KMS-11 (cell line): ENCODE measurements around the gene RPP21.
A peak's percentile ranks its signal among the peaks of the same experiment; 100 is the strongest.

Experiments
- H2AFZ ChIP-seq: fragments of 200-600 bp; sonication (generic); 2 replicates; pipeline ENCODE4 v1.6.1; 2016; ENCODE audit warnings: antibody characterized with exemption, mixed run types, low read depth
- H3K27ac ChIP-seq: fragments of 200-600 bp; sonication (generic); 2 replicates; pipeline ENCODE4 v1.6.1; 2016; ENCODE audit warnings: mild to moderate bottlenecking, mixed run types
- H3K27me3 ChIP-seq: fragments of 200-600 bp; sonication (generic); 2 replicates; pipeline ENCODE4 v1.6.1; 2017; ENCODE audit warnings: mild to moderate bottlenecking, low read depth, mixed run types, moderate library complexity; ENCODE audit not compliant: insufficient read depth
- H3K36me3 ChIP-seq: fragments of 200-600 bp; sonication (generic); 2 replicates; pipeline ENCODE4 v1.6.1; 2017; ENCODE audit warnings: mild to moderate bottlenecking, mixed run types; ENCODE audit not compliant: insufficient read depth
- H3K4me1 ChIP-seq: fragments of 200-600 bp; sonication (generic); 2 replicates; pipeline ENCODE4 v1.6.1; 2016; ENCODE audit warnings: mild to moderate bottlenecking, low read depth, mixed run types; ENCODE audit not compliant: poor library complexity, severe bottlenecking
- H3K4me2 ChIP-seq: fragments of 200-600 bp; sonication (generic); 2 replicates; pipeline ENCODE4 v1.7.0; 2016; ENCODE audit warnings: mild to moderate bottlenecking, mixed run types
- H3K4me3 ChIP-seq: fragments of 200-600 bp; sonication (generic); IDR thresholded peaks from 2 replicates; pipeline ENCODE4 v1.6.1; 2017; ENCODE audit warnings: low read depth, low read length, mixed read lengths; ENCODE audit not compliant: insufficient read depth
- H3K79me2 ChIP-seq: fragments of 200-600 bp; sonication (generic); 2 replicates; pipeline ENCODE4 v1.6.1; 2016; ENCODE audit warnings: low read depth, mixed run types; ENCODE audit not compliant: insufficient read depth
- H3K9ac ChIP-seq: fragments of 200-600 bp; sonication (generic); 2 replicates; pipeline ENCODE4 v1.6.1; 2016; ENCODE audit warnings: mild to moderate bottlenecking, mixed run types
- H4K20me1 ChIP-seq: fragments of 200-600 bp; sonication (generic); 2 replicates; pipeline ENCODE4 v1.6.1; 2016; ENCODE audit warnings: mild to moderate bottlenecking, mixed run types; ENCODE audit not compliant: insufficient read depth
- TF ChIP-seq, protein P1 (sequence below): fragments of 200-600 bp; sonication (generic); conservative IDR thresholded peaks from 2 replicates; pipeline ENCODE4 v1.6.1; 2017; ENCODE audit warnings: low read depth, mild to moderate bottlenecking, antibody characterized with exemption, low read length, moderate library complexity, mixed read lengths

RPP21 gene

DNA sequence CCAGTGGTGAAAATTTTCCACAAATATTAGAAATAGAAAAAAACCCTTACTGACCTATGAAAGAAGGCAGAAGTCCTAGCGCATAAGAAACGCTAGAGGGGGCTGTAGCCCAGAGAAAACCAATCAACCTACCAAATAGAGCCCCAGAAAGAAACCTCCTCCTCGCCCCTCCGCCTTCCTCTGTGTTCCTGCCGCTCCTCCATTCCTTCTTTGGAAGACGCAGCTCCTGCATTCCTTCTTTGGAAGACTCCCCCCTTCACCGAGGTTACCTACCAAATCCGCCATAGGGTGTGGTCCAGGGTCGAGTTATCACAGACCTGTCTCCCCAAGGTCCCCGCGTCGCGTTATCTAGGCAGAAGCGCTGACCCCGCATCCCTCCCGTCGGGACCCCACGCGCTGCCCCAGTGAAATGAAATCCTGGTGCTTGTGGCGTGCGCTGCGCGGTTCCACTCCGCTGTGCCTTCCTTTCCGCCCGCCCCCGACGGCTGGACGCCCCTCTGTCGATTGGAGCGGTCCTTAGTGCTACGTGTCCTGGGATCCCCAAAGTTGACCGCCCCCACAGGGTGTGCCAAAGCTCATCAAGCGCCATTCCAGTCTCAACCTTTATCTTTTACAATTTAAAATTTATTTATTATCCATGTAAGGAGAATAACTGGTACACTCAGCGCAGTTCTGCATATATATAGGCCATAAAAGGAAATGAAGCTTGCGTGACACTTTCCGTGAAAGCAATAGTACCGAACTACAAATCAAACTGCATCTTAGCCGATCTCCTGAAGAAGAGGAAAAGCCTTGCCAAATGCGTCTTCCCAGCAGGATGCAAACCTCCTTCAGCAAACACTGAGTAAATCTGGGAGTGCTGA, 13.0 kb downstream of the RPP21 start:
- H3K4me3 ChIP-seq: no peak overlapping the region
- H3K27me3 ChIP-seq: no peaks in the 10 kb centered on the region
- H2AFZ ChIP-seq: no peak overlapping the region

DNA sequence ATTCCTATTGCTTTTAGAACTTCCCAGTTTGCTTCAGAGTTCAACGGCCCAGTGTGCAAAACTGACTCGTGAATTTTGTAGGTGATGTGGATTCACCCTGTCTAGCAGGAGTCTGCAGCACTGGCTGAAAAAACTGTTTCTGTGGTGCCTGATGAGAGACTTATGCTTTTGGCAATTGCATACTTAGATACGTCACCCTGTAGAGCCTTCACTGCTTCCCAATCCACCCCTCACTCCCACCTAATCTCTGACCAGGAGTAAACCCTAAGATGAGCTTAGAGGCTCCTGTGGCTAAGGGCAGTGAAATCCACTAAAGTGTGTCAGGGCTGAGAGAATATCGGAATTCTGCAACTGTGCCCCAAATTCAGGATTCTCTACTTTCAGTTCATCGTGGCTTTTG, 14.3 kb downstream of the RPP21 start:
- Histone ChIP-seq H4K20me1 (no peaks in the 10 kb centered on the region), H3K27me3 (no peaks in the 10 kb centered on the region), H3K79me2 (no peaks in the 10 kb centered on the region), H3K9ac (no peak overlapping the region), H3K4me3 (no peak overlapping the region), H3K4me1 (peaks cover 26% of the 10 kb centered on the region), H3K36me3 (no peaks in the 10 kb centered on the region), H3K4me2 (no peak overlapping the region), H3K27ac (no peak overlapping the region), H2AFZ (no peak overlapping the region)
- TF ChIP-seq, protein P1, sequence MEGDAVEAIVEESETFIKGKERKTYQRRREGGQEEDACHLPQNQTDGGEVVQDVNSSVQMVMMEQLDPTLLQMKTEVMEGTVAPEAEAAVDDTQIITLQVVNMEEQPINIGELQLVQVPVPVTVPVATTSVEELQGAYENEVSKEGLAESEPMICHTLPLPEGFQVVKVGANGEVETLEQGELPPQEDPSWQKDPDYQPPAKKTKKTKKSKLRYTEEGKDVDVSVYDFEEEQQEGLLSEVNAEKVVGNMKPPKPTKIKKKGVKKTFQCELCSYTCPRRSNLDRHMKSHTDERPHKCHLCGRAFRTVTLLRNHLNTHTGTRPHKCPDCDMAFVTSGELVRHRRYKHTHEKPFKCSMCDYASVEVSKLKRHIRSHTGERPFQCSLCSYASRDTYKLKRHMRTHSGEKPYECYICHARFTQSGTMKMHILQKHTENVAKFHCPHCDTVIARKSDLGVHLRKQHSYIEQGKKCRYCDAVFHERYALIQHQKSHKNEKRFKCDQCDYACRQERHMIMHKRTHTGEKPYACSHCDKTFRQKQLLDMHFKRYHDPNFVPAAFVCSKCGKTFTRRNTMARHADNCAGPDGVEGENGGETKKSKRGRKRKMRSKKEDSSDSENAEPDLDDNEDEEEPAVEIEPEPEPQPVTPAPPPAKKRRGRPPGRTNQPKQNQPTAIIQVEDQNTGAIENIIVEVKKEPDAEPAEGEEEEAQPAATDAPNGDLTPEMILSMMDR: no peak

More for the DNA sequence above, 13.0 kb downstream of the RPP21 start:
- TF ChIP-seq, protein P1: peak; percentile 67
- no peak overlapping the region for H3K9ac ChIP-seq
- no peaks in the 10 kb centered on the region for H3K79me2 ChIP-seq
- no peaks in the 10 kb centered on the region for H4K20me1 ChIP-seq
- peaks cover 26% of the 10 kb centered on the region for H3K4me1 ChIP-seq
- H3K4me2 ChIP-seq: peak overlapping the region; percentile 14; the same call in 1 of the 2 replicates
- no peak overlapping the region for H3K27ac ChIP-seq
- no peaks in the 10 kb centered on the region for H3K36me3 ChIP-seq

- no peak overlapping the region for H3K4me3 ChIP-seq
- H3K4me2 ChIP-seq: no peak overlapping the region
- TF ChIP-seq, protein P1: no peak
- no peaks in the 10 kb centered on the region for H4K20me1 ChIP-seq
- peaks cover 26% of the 10 kb centered on the region for H3K4me1 ChIP-seq
- no peak overlapping the region for H2AFZ ChIP-seq
- no peak overlapping the region for H3K27ac ChIP-seq
- H3K36me3 ChIP-seq: no peaks in the 10 kb centered on the region
- H3K9ac ChIP-seq: no peak overlapping the region
- H3K27me3 ChIP-seq: no peaks in the 10 kb centered on the region
- H3K79me2 ChIP-seq: no peaks in the 10 kb centered on the region
These were observed 15.2 kb downstream of the RPP21 start for GRCh38 chr6:30360139-30360538.

GRCh38 chr6:30361661-30362060, 16.7 kb downstream of the RPP21 start:
- no peaks in the 10 kb centered on the region for H4K20me1 ChIP-seq
- H3K4me2 ChIP-seq: no peak overlapping the region
- H3K27me3 ChIP-seq: no peaks in the 10 kb centered on the region
- no peak overlapping the region for H3K9ac ChIP-seq
- H3K27ac ChIP-seq: no peak overlapping the region
- peaks cover 17% of the 10 kb centered on the region for H3K4me1 ChIP-seq
- no peak overlapping the region for H3K4me3 ChIP-seq
- H3K36me3 ChIP-seq: no peaks in the 10 kb centered on the region
- TF ChIP-seq, protein P1: no peak
- H3K79me2 ChIP-seq: no peaks in the 10 kb centered on the region
- H2AFZ ChIP-seq: no peak overlapping the region
